Measurements from ENCODE around the gene MDM2. TPM values are rescaled to one million over a fixed set of nuclear protein-coding genes. Genes with fewer than 3 reads are reported as not detected.

MDM2 gene
- total RNA-seq, 1 donor from 2014 or later, result 123 TPM

DNA sequence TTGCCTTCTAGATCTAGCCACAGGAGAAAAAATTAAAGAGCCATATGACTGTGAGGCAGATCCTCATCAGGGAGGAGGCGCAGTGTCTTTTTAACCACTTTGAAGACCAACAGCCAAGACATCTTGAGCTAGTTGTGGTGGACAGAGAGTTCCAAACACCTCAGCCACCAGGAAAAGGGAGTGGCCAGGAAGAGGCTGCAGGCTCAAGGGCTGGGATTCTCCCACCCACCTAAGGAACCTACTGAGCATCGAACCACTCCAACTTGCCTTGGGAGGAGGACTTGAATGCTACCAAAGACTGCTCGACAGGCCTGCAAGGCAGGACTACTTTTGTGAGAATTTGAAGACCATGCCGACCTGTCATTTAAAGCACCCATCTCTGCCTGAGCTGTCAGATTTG lies 14.5 kb upstream of the MDM2 start:
- TF ChIP-seq, protein P1, sequence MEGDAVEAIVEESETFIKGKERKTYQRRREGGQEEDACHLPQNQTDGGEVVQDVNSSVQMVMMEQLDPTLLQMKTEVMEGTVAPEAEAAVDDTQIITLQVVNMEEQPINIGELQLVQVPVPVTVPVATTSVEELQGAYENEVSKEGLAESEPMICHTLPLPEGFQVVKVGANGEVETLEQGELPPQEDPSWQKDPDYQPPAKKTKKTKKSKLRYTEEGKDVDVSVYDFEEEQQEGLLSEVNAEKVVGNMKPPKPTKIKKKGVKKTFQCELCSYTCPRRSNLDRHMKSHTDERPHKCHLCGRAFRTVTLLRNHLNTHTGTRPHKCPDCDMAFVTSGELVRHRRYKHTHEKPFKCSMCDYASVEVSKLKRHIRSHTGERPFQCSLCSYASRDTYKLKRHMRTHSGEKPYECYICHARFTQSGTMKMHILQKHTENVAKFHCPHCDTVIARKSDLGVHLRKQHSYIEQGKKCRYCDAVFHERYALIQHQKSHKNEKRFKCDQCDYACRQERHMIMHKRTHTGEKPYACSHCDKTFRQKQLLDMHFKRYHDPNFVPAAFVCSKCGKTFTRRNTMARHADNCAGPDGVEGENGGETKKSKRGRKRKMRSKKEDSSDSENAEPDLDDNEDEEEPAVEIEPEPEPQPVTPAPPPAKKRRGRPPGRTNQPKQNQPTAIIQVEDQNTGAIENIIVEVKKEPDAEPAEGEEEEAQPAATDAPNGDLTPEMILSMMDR (conservative IDR thresholded peaks at IDR 0.05), result no peak
- DNase-seq (ENCODE audit: low read depth, low spot score), result no peak
- Mint-ChIP-seq H3K4me1 (no peaks in the 10 kb centered on the region), H3K27me3 (ENCODE audit: low read depth) (no peaks in the 10 kb centered on the region), H3K4me3 (no peak overlapping the region), H3K36me3 (ENCODE audit: low read depth) (no peaks in the 10 kb centered on the region), H3K9me3 (no peaks in the 10 kb centered on the region), H3K27ac (ENCODE audit: unreplicated experiment) (no peak overlapping the region)

DNA sequence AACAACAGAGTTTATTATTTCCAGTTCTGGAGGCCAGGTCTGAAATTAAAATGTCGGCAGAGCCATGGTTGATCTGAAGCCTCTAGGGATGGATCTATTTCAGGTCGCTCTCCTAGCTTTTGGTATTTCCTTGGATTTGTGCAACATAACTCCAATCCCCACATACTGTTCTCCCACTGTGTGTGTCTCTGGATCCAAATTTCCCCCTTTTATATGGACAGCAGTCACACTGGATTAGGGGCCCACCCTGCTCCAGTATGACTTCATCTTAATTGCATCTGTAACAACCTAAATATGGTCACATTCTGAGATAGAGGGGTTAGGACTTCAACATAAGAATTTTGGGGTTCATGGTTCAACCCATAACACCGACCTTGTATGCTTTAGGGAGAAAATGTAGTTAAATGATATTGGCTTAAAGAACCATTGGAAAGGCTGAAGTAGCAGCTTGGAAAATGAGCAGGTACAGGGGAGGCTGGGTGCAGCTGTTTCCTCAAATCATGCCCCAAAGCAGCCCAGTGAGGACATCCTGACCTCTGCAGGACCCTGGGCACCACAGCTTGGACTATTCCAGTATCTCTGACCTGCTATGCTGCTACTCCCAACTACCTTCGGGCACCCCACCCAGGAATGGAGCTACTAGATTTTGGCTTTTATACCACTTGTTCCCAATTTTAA lies 13.9 kb upstream of the MDM2 start:
- no peak overlapping the region for H3K27ac Mint-ChIP-seq (ENCODE audit: unreplicated experiment)
- H3K27me3 Mint-ChIP-seq (ENCODE audit: low read depth), result no peaks in the 10 kb centered on the region
- DNase-seq (ENCODE audit: low read depth, low spot score), result no peak
- TF ChIP-seq, protein P1 (conservative IDR thresholded peaks at IDR 0.05), result no peak
- H3K4me3 Mint-ChIP-seq, result no peak overlapping the region
- no peaks in the 10 kb centered on the region for H3K4me1 Mint-ChIP-seq
- H3K9me3 Mint-ChIP-seq, result no peaks in the 10 kb centered on the region
- no peaks in the 10 kb centered on the region for H3K36me3 Mint-ChIP-seq (ENCODE audit: low read depth)

DNA sequence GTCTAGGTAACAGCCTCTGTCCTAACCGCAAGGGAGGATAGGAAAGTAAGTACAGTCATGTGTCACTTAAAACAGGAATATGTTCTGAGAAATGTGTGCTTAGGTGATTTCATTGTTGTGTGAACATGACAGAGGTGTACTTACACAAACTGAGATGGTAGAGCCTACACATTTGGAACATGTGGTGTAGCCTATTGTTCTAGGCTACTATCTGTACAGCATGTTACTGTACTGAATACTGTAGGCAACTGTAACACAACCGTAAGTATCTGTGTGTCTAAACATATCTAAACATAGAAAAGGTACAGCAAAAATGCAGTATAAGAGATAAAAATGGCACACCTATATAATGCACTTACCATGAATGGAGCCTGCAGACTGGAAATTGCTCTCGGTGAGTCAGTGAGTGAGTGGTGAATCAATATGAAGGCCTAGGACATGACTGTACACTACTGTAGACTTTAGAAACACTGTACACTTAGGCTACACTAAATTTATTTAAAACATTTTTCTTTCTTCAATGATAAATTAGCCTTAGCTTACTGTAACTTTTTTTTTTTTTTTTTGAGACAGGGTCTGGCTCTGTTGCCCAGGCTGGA lies 13.2 kb upstream of the MDM2 start:
- TF ChIP-seq, protein P1 (conservative IDR thresholded peaks at IDR 0.05), result no peak
- Mint-ChIP-seq H3K27ac (ENCODE audit: unreplicated experiment) (no peak overlapping the region), H3K27me3 (ENCODE audit: low read depth) (no peaks in the 10 kb centered on the region), H3K4me1 (no peaks in the 10 kb centered on the region), H3K4me3 (no peak overlapping the region), H3K9me3 (no peaks in the 10 kb centered on the region), H3K36me3 (ENCODE audit: low read depth) (no peaks in the 10 kb centered on the region)
- DNase-seq (ENCODE audit: low read depth, low spot score), result no peak

DNA sequence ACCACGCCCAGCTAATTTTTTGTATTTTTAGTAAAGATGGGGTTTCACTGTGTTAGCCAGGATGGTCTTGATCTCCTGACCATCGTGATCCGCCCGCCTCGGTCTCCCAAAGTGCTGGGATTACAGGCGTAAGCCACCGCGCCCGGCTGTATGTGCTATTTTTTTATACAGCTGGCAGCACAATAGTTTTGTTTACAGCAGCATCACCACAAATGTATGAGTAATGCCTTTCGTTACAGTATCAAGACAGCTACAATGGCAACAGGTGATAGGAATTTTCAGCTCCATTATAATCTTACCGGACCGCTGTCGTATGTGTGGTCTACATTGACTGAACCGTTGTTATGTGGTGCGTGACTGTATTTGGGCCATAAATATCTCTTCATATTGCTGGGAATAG lies 11.6 kb upstream of the MDM2 start:
- H3K27me3 Mint-ChIP-seq (ENCODE audit: low read depth), result no peaks in the 10 kb centered on the region
- H3K9me3 Mint-ChIP-seq, result no peaks in the 10 kb centered on the region

DNA sequence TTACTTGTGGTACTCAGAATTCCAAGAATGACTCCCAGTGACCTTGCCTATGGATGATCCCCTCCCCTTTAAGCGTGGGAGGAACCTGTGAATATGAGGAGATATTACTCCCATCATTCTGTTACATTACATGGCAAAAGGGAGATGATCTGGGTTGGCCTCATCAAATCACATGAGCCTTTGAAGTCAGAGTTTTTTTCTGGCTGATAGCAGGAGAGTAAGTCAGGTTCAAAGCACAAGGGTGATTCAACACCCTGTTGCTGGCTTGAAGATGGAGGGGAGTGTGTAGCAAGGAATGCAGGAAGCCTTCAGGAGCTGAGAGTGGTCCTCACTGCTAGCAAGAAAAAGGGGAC lies 9.1 kb upstream of the MDM2 start:
- TF ChIP-seq, protein P1 (conservative IDR thresholded peaks at IDR 0.05), result no peak
- Mint-ChIP-seq H3K9me3 (no peaks in the 10 kb centered on the region), H3K4me1 (no peaks in the 10 kb centered on the region), H3K27ac (ENCODE audit: unreplicated experiment) (no peak overlapping the region), H3K4me3 (no peak overlapping the region), H3K27me3 (ENCODE audit: low read depth) (no peaks in the 10 kb centered on the region), H3K36me3 (ENCODE audit: low read depth) (no peaks in the 10 kb centered on the region)
- no peak for DNase-seq (ENCODE audit: low read depth, low spot score)

More for the DNA sequence above, 11.6 kb upstream of the MDM2 start:
- no peak for DNase-seq (ENCODE audit: low read depth, low spot score)
- no peak overlapping the region for H3K27ac Mint-ChIP-seq (ENCODE audit: unreplicated experiment)
- H3K4me3 Mint-ChIP-seq, result no peak overlapping the region
- TF ChIP-seq, protein P1 (conservative IDR thresholded peaks at IDR 0.05), result no peak
- no peaks in the 10 kb centered on the region for H3K36me3 Mint-ChIP-seq (ENCODE audit: low read depth)
- no peaks in the 10 kb centered on the region for H3K4me1 Mint-ChIP-seq

Measured in neural crest cell (in vitro differentiated cells).